ENCODE data around the gene HIGD1C.
A peak's percentile ranks its signal among the peaks of the same experiment; 100 is the strongest.

DNA sequence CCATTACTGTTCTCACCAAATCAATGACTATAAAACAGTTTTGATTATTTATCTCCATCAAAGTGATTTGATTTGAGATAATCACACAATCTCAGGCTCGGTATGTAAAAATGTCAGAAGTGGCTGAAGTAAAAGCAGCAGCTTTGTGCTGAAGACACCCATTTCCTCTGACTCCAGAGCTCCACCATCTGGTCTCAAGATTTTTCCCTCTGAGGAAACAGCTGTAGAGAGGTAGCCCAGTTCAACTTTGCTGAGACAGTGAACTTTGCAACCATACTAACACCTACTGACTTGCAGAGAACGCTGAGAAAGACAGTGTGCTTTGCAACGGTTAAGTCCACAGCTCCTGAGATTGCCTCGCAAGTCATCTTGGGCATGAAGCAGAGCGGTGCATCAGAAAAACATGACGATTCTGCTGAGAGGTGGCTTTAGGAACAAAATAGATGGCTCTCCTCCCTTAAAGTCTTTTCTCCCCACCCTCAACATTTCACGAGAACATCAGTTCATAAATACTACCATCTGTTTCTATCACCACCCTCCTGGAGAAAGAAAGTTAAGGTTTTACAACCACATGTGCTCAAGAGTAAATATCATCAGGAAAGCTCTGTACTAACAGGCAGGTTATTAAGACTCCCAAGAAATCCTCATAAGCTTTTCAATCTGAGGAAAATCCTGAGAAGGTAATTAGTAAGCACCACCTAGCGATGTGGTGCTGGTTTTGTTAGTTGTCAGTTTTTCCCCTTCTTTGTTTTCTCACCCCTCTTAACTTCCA, 34.8 kb downstream of the HIGD1C start:
- TF ChIP-seq, protein P1, sequence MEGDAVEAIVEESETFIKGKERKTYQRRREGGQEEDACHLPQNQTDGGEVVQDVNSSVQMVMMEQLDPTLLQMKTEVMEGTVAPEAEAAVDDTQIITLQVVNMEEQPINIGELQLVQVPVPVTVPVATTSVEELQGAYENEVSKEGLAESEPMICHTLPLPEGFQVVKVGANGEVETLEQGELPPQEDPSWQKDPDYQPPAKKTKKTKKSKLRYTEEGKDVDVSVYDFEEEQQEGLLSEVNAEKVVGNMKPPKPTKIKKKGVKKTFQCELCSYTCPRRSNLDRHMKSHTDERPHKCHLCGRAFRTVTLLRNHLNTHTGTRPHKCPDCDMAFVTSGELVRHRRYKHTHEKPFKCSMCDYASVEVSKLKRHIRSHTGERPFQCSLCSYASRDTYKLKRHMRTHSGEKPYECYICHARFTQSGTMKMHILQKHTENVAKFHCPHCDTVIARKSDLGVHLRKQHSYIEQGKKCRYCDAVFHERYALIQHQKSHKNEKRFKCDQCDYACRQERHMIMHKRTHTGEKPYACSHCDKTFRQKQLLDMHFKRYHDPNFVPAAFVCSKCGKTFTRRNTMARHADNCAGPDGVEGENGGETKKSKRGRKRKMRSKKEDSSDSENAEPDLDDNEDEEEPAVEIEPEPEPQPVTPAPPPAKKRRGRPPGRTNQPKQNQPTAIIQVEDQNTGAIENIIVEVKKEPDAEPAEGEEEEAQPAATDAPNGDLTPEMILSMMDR (IDR thresholded peaks at IDR 0.05), result peak in 1 of 3 donors; percentile 35
- no peak for TF ChIP-seq POLR2A (IDR thresholded peaks at IDR 0.05)

Measured in breast epithelium (tissue), 3 donors.